HEK293 (cell line): ENCODE results near the gene ORC4.

Experiments
- CTCF ChIP-seq: fragments of 450-650 bp; formaldehyde crosslinking; IDR thresholded peaks from 2 replicates; pipeline ENCODE4 v1.5.1; 2016; ENCODE audit warnings: missing biosample characterization, missing genetic modification characterization
- MEIS1 ChIP-seq: sonication (generic); formaldehyde crosslinking; IDR thresholded peaks from 2 replicates; pipeline ENCODE4 v1.8.1; 2022; ENCODE audit warnings: missing genetic modification reagents, mild to moderate bottlenecking, borderline replicate concordance
- REST ChIP-seq: fragments of 450-650 bp; formaldehyde crosslinking; IDR thresholded peaks from 2 replicates; pipeline ENCODE4 v1.5.1; 2016; ENCODE audit warnings: missing biosample characterization, missing genetic modification characterization
- SALL2 ChIP-seq: fragments of 450-650 bp; formaldehyde crosslinking; IDR thresholded peaks from 2 replicates; pipeline ENCODE4 v1.5.0; 2017; ENCODE audit warnings: missing biosample characterization, mild to moderate bottlenecking, missing genetic modification characterization, borderline replicate concordance
- YY1 ChIP-seq: fragments of 450-650 bp; formaldehyde crosslinking; IDR thresholded peaks from 2 replicates; pipeline ENCODE4 v1.5.1; 2018; ENCODE audit warnings: missing biosample characterization, missing genetic modification characterization
- ZNF19 ChIP-seq: fragments of 450-650 bp; formaldehyde crosslinking; IDR thresholded peaks from 2 replicates; pipeline ENCODE4; 2016; ENCODE audit warnings: missing biosample characterization, missing genetic modification characterization, low read depth
- ZNF274 ChIP-seq, 2 experiments: fragments of 200-500 bp in 1 of 2; fragments of 450-650 bp in 1 of 2; sonication (Bioruptor generic) in 1 of 2; formaldehyde crosslinking in 1 of 2; IDR thresholded peaks; 2 replicates each; pipeline versions ENCODE4 v1.5.1 to v1.6.1; 2014 to 2016; ENCODE audit warnings: borderline replicate concordance in 1 of 2, inconsistent platforms in 1 of 2, low read length in 1 of 2, missing biosample characterization in 1 of 2, missing genetic modification characterization in 1 of 2
- ZNF324 ChIP-seq: fragments of 450-650 bp; formaldehyde crosslinking; IDR thresholded peaks from 2 replicates; pipeline ENCODE4 v1.5.1; 2016; ENCODE audit warnings: missing biosample characterization, missing genetic modification characterization
- ZNF488 ChIP-seq: fragments of 450-650 bp; formaldehyde crosslinking; IDR thresholded peaks from 2 replicates; pipeline ENCODE4 v1.5.1; 2016; ENCODE audit warnings: missing biosample characterization, missing genetic modification characterization
- TF ChIP-seq, protein P1 (sequence below): fragments of 450-650 bp; formaldehyde crosslinking; IDR thresholded peaks from 2 replicates; pipeline ENCODE4 v1.5.1; 2016; ENCODE audit warnings: missing biosample characterization, missing genetic modification characterization, low read depth

- TF ChIP-seq, protein P1, sequence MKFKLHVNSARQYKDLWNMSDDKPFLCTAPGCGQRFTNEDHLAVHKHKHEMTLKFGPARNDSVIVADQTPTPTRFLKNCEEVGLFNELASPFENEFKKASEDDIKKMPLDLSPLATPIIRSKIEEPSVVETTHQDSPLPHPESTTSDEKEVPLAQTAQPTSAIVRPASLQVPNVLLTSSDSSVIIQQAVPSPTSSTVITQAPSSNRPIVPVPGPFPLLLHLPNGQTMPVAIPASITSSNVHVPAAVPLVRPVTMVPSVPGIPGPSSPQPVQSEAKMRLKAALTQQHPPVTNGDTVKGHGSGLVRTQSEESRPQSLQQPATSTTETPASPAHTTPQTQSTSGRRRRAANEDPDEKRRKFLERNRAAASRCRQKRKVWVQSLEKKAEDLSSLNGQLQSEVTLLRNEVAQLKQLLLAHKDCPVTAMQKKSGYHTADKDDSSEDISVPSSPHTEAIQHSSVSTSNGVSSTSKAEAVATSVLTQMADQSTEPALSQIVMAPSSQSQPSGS (tag by site-specific recombination), result no peak
- TF ChIP-seq REST (tag by site-specific recombination) (no peak), ZNF19 (tag by site-specific recombination) (no peak), MEIS1 (no peak), CTCF (tag by site-specific recombination) (no peak), ZNF274 (IDR thresholded peaks at IDR 0.05; ENCODE audit: low read length) (no peak), ZNF274 (tag by site-specific recombination; IDR thresholded peaks at IDR 0.05; ENCODE audit: borderline replicate concordance) (no peak), ZNF488 (tag by site-specific recombination) (no peak), YY1 (tag by site-specific recombination) (no peak), ZNF324 (tag by site-specific recombination) (no peak), SALL2 (no peak)
Measured at GRCh38 chr2:148058641-148059040, 38.1 kb upstream of the ORC4 start.
